Activated CD4-positive, alpha-beta T cell treated with anti-CD3 and anti-CD28 coated beads for 48 hours (primary cell): Measurements from ENCODE around the gene WDR17.
A peak's percentile ranks its signal among the peaks of the same experiment; 100 is the strongest.

Experiments
- DNase-seq: peaks from one replicate; pipeline ENCODE4 v3.0.0-alpha.2; 2020

WDR17 gene

GRCh38 chr4:176102414-176103063 lies 36.9 kb downstream of the WDR17 start:
- no peak for DNase-seq

GRCh38 chr4:176107695-176108094 lies 42.1 kb downstream of the WDR17 start:
- no peak for DNase-seq

DNA sequence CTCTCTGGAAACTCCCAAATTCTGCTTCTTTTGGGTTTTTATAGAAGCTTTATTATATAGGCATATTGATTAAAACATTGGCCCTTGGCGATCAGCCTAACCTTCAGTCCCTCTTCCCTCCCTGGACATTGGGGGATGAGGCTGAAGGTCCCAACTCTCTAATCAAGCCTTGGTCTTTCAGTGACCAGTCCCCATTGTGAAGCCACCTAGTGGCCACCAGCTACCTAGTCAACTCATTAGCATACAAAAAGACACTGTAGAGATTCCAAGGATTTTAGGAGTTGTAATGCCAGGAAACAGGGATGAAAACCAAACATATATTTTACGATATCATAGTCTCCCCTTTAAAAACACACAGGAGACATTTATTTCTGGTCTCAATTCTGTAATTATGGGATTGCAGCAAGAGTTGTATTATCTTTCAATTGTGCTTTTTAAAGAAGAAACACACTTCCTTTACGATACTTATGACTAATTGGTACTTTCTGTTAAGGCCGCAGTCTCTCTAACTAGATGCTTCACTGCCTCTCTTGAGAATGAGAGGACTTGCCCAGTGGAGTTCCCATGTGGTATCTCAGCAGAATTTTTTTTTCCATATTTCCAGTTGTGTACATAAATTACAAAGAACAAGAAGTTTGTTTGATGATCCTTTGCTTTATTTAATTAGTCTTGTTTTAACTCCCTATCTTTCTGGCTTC lies 58.2 kb downstream of the WDR17 start:
- no peak for DNase-seq

DNA sequence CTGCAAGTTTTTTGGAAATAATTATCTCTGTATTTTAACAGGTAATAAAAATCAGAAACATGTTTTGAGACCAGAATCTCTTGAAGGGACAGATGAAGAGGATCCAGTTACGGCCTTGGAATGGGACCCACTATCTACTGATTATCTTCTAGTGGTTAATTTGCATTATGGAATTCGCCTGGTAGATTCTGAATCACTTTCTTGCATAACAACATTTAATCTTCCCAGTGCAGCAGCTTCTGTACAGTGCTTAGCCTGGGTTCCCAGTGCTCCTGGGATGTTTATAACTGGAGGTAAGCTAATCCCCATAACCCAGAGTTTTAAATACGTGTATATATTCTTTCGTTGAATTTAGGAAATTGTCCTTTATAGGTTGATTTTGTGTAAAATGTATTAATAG lies 59.4 kb downstream of the WDR17 start:
- no peak for DNase-seq

- no peak for DNase-seq
Measured at GRCh38 chr4:176134670-176135069, 69.0 kb downstream of the WDR17 start.

DNA sequence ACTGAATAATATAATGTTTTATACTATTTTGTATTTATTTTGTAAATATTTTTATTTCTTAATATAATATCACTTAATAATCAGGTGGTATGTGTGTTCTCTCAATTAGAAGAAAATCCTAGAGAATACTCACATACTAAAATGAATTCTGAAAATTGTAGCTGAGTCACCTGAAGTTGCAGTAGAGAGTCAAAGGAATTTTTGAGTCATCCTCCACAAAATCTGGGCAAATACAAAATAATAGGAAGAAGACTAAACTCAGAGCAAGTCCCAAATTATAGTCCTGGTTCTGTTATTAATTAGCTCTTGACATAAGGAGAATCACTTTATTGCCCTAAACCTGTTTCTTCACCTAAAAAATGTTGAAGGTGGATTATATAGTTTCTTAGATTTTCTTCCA lies 72.0 kb downstream of the WDR17 start:
- no peak for DNase-seq

DNA sequence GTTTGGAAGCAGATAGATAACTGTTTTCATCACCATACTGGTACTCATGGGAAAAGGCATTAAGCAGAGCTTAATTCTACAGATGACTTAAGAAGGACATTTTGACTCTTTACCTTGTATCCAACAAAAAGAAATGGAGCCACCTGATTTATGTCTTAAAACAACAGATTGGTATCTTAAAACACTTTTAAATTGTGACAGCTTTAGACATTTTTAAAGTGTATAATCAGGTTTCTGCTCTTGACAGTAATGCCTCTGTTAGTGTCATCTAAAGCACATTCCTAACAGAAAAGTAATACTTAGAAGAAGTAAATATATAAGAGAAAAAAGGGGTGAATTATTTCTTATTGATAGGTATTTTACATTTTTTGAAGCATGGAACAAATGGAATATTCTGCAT lies 73.9 kb downstream of the WDR17 start:
- no peak for DNase-seq

- no peak for DNase-seq
Measured at GRCh38 chr4:176142253-176142652, 76.6 kb downstream of the WDR17 start.

DNA sequence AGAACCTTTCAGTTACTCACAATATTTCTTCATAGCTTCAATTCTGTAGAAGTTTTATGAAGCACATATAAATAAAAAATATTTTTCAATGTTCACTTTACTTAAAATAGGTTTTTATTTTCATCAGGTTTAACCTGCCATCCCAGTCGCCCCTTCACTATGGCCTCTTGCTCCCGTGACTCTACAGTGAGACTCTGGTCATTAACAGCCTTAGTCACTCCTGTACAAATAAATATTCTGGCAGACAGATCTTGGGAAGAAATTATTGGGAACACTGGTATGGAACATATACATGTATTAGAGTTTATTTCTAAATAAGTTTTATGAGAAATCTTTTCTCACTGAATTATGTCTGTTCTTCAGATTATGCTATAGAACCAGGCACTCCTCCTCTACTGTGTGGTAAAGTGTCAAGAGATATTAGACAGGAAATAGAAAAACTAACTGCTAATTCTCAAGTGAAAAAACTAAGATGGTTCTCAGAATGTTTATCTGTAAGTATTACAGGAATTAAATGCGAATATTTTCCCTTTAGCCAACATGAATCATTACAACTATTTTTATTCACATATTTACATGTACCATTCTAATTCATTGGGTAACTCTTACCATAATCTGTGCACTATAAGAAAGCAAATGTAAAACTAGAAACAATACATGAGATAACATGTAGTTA lies 84.2 kb downstream of the WDR17 start:
- DNase-seq: no peak

GRCh38 chr4:176150356-176150682 lies 84.7 kb downstream of the WDR17 start:
- no peak for DNase-seq

DNA sequence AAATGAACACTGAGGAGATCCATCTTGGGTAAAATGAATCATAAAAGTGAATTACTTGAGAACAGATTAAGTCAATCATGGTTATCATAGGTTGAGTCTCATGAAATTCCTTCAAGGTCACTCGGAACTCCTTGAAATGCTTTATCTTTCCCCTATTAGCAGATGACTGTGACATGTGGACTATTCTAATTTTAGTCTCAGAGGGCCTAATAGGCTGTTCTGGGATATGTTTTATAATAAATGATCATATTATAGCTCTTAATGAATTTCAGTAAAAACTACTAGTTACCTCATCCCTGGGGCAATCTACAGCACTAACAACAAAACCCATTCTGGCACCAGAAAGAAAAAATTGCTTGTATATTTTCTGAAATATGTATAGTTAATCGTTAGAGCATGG lies 85.1 kb downstream of the WDR17 start:
- no peak for DNase-seq

DNA sequence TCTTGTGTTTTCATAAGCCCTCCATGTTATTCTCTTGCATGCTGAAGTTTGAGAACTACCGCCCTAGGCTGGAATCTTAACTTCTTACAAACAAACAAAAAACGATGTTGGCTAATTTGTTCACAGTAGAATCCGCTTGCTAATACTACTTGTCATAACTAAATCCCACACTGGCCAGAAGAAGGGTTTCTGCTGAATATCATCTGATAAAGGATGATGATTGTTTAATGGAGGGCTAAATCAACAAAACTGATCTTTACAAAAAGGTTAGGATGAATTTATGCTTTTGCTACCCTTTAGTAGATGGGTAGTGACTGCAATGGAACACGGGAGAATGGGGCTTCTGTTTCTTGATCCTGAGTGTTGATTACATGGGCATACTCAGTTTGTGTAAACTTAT lies 87.5 kb downstream of the WDR17 start:
- no peak for DNase-seq

DNA sequence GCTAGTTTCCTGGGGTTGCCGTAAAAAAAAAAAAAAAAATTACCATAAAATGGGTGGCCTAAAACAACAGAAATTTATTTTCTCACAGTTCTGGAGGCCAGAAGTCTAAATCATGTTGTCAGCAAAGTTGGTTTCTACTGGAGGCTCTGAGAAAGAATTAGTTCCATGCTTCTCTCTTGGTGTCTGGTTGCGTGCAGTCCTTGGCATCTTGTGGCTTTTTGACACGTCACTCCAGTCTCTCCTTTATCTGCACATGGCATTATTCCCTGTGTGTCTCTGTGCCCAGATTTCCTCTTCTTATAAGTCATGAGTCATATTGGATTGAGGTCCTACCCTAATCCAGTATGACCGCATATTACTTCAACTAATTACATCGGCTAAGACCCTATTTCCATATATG lies 91.0 kb downstream of the WDR17 start:
- no peak for DNase-seq

- no peak for DNase-seq
Measured at GRCh38 chr4:176163041-176163440, 97.4 kb downstream of the WDR17 start.

DNA sequence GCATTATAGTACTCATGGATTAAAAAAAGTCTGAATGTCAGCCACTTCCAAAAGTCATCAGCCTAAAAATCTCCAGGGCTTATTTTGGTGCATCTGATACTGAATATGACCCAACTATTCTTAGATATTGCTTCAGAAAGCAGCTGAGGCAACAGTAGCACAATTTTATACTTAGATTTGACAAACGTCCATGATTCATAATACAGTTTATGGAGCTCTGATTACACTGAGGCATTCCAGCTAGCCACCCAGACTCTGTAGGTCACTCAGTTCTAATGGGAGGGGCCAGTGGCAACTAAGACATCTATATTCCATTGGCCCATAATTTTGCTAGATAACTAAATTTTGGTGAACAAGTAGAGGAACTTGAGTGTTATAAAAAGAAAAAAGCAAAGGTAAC lies 119.4 kb downstream of the WDR17 start:
- DNase-seq: no peak

DNA sequence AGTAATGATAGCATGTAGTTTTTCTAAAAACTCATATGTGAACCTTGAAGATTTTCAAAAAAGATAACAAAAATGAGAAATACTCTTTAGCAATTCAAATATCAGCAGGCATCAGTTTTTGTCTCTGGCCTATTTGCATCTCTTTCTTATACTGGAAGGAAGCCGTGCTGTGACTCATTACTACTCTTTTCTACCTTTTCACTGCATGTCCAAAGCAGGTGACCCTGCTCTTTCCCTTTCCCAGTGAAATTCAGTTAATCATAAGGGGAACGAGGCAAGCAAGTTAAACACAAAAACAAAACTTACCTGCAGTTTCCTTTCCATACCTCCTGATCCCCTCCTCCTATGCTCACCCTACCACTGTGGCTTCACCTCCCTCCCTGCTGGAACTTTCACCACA lies 120.4 kb downstream of the WDR17 start:
- DNase-seq: no peak

DNA sequence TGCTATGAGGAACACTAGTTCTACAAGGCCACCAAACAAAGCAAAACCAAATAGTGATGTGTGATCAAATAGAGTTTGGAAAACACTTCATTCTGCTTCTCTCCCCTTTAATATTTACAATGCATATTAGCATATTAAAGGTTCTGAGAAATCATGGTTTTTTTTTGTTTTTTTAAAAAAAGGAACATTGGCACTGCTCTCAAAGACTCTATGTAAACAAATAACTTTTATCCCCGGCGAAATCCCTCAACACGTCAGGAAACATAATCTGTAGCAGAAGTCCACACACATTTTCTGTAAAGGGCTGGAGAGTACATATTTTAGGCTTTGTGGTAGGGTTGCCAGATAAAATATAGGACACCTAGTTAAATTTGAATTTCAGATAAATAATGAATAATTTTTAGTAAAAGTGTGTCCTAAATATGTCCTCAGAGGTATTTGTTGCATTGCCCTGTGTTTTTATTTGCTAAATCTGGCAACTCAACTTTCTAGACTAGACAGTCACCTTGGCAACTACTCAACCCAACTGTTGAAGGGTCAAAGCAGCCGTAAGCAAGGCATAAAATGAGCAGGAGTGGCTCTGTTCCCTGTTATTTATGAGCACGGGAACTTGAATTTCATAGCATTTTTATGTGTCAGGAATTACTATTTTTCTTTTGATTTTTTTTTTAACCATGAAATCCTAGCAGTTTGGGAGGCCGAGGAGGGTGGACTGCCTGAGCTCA lies 121.2 kb downstream of the WDR17 start:
- DNase-seq: no peak

- no peak for DNase-seq
Measured at GRCh38 chr4:176187624-176188023, 122.0 kb downstream of the WDR17 start.

DNA sequence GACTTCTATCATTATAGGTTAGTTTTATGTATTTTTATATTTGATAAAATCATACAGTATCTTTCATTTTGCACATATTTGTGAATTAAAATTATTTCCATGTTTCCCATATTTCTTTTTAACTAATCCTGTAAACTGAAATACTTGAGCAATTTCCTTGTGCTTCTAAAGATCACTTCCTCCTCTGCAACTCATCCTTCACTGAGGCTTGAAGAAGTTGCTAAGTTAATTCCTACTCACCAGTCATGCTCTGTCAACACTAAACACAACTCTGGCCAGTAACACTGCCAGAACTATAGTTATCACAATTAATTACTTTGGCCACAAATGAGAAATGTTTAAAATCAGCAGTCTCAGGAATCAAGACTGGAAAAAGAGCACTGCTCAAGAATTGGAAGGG lies 123.0 kb downstream of the WDR17 start:
- DNase-seq: no peak

DNA sequence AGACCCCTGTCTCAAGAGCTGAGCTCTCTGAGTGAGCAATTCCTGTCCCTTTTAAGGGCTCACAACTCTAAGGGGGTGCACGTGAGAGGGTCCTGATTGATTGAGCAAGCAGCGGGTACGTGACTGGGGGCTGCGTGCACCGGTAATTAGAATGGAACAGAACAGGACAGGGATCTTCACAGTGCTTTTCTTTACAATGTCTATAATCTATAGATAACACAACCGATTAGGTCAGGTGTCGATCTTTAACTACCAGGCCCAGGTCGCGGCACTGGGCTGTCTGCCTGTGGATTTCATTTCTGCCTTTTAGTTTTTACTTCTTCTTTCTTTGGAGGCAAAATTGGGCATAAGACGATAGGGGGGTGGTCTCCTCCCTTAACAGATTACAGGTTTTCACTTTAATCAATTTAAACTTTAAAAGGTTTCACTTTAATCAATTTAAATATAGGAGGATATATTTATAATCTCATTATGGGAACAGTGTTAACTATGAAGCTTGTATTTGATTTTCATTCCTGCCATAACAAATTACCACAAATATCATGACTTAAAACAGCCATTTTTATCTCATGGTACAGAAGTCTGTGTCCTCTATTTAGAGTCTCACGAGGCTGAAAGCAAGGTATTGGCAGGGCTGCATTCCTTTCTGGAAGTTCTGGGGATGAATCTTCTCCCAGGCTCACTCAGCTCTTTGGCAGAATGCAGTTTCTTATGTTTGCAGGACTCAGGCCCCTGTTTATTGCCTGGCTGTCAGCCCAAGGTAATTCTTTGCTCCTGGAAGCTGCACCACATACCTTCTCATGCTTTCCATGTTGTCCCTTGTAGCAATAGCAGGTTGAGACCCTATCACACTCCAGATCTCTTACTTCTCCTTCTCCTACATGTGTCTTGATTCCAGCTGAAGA lies 124.5 kb downstream of the WDR17 start:
- no peak for DNase-seq

DNA sequence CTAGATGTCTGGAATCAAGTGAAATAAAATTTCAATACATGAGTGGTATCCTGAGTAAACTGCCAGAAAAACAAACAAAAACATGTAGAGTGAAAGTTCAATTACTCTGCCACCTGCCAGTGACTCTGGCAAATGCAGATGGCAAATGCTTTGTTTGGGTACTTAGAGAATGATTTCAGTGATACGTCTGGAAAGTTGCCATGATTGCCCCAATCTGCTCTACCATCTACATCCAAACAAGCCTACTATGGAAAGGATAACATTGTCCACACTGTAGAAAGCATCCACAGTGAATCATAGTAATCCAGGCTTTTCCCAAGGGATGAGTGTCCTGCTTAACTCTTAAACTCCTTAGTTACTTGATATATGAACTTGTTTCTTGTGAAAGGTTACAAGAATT lies 126.3 kb downstream of the WDR17 start:
- DNase-seq: no peak

DNA sequence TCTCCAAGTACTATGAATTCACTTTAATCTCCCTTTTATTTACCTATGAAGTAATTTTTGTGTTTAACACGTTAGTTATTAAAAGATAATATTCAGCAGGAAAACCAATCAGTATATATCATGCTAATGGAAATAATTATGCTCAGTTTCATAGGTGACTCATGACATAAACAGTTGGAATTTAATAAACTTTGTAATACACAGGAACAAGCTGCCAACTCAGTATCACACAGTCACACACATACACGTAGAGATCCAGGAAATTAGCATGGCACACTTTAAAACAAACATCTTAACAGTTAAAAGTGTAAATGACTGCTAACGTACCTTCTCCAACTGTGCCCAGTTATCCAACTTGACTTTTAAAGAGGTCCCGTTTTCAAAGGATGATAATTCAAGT lies 127.5 kb downstream of the WDR17 start:
- DNase-seq: no peak

DNA sequence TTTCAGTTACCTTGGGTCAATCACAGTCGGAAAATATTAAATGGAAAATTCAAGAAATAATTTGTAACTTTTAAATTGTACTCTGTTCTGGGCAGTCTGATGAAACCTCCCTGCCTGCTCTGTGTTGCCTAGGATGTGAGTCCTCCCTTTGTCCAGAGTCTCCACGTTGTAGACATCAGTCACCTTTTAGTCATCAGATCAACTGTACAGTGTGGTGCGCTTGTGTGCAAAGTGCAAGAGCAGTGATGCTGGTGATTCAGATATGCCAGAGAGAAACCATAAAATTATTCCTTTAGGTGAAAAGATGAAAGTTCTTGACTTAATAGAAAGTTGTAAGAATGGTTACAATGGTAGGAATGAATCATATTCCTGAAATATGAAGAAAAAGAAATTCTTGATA lies 128.3 kb downstream of the WDR17 start:
- DNase-seq: peak; percentile 66
